Myocyte (in vitro differentiated cells): ENCODE data around the gene GALNT12. TPM values are rescaled to one million over a fixed set of nuclear protein-coding genes. Genes with fewer than 3 reads are reported as not detected.

ENCODE experiments used
- DNase-seq: peaks from one replicate; pipeline ENCODE4 v3.0.0-alpha.2; 2012; ENCODE audit warnings: low read depth
- total RNA-seq: library from RNA; depleted of rRNA; stranded (reverse); fragments of >200 nt; gene quantifications from 2 replicates; pipeline ENCODE4 v1.2.3, GENCODE V29; 2014

Gene GALNT12
- total RNA-seq, 1 donor from 2014 or later, result 0.32 TPM

GRCh38 chr9:98855592-98855991, 48.1 kb downstream of the GALNT12 start:
- DNase-seq, result no peak

- no peak for DNase-seq
Observed at GRCh38 chr9:98856982-98857381, 49.5 kb downstream of the GALNT12 start.

- DNase-seq, result no peak
Observed at GRCh38 chr9:98859941-98860340, 52.5 kb downstream of the GALNT12 start.

- peak; percentile 99 for DNase-seq
Observed at GRCh38 chr9:98860871-98861293, 53.4 kb downstream of the GALNT12 start.

- DNase-seq, result peak; percentile 80
Observed at GRCh38 chr9:98861781-98862504, 54.5 kb downstream of the GALNT12 start.

DNA sequence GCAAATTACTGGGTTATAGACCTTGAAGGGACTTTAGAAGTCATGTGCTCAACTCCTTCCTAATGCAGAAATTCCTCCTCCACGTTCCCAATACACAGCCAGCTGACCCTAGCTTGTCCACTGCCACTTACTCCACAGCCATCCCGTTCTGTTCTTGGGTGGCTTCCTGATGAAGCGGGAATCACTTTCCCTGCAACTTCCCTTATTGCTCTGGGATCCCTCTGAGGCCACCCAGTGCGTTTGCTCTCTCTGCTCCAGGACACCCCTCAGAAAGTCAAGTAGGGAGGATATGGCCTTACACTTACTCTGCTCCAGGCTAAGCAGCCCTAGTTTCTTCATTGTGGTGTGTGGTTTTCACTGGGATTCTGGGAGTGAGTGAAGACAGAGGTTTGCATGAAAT, 55.5 kb downstream of the GALNT12 start:
- DNase-seq, result no peak

DNA sequence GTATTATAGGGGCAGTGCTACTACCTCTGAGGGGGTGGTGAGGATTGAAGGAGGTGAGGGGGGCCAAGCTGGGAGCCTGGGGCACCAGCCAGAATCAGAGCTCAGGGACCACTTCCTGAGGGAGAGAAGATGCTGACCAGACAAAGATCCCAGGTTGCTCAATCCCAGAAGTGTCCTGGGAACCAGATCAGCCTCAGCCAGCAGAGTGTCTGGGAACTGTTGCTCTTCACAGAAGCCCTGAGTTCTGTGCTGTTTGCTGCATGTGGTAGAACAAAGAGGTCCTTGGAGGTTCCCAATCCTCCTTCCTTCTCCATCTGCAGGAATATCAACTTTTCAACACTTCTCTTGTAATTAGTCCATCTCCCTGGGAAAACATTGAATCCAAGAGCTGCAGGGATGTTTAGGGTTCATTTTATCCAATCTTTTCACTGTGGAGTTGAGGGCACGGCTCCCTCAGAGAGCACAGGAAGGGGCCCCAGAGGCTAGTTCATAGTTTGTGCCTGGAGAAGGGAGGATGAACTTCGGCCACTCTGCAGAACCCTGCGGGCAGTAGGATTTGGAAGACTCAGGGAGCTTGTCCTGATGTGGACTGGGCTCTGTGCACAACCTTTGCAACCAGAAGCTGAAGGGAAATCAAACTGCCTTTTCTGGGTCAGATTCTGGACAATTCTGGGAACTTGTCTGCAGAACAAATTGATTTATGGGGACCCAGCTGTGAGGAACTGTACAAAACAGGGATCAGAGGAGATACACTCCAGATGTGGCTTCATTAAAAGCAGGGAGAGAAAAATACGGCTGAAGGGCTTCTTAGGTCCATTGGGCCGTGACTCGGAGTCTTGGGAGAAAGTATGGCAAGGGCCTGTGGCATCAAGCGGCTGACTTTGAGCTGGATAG, 57.1 kb downstream of the GALNT12 start:
- DNase-seq, result peak; percentile 25

- DNase-seq, result no peak
Observed at GRCh38 chr9:98865284-98865875, 57.9 kb downstream of the GALNT12 start.

- DNase-seq, result no peak
Observed at GRCh38 chr9:98866435-98867102, 59.1 kb downstream of the GALNT12 start.

- no peak for DNase-seq
Observed at GRCh38 chr9:98867103-98867428, 59.6 kb downstream of the GALNT12 start.

DNA sequence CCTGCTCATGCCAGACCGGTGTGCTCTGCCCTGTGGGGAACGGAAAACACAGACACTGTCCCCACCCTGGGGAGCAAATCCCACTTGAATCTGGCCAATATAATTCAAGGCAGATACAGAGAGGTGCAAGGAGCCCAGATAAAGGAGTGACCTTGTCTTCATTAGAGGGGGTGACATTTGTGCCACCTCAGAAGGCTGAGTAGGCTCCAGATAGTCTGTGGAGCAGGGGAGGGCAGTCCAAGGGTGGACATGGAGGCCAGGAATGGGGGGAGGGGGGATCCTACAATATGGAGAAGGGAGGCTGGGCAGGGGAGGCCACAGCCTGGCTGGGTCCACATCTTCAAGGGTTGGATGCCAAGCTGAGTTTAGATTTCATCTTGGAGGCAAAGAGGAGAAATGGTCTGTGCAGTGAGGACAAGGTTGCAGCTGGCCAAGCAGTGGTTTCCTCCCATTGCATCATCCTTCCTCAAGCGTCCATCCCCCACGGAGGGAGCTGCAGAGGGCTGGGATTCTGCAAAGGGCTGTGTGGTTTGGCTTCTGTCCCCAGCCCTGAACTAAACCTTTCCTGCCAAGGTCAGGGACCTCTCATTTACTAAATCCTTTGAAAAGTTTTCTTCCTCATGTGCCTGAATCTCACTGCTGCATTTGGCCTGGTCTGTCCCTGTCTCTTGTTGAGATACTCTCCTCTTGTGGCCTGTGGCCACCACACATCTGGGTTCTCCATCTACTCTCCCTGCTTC, 60.1 kb downstream of the GALNT12 start:
- peak; percentile 95 for DNase-seq

GRCh38 chr9:98869078-98869745, 61.7 kb downstream of the GALNT12 start:
- DNase-seq, result no peak

DNA sequence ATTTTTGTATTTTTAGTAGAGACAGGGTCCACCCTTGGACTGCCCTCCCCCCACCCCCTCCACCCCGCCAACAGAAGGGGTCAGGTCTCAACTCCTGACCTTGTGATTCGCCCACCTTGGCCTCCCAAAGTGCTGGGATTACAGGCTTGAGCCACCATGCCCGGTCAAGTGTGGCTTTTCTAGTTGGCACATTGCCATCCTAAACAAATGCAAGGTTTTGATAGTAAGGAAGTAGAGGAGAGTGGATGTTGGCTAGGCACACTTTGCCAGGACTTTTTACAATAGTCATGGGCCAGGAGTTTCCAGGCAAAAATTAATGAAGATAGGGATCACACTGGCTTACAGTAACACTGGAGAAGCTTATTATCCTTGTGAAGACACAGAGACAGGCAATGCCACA, 62.4 kb downstream of the GALNT12 start:
- no peak for DNase-seq

GRCh38 chr9:98870782-98871557, 63.5 kb downstream of the GALNT12 start:
- DNase-seq, result no peak

DNA sequence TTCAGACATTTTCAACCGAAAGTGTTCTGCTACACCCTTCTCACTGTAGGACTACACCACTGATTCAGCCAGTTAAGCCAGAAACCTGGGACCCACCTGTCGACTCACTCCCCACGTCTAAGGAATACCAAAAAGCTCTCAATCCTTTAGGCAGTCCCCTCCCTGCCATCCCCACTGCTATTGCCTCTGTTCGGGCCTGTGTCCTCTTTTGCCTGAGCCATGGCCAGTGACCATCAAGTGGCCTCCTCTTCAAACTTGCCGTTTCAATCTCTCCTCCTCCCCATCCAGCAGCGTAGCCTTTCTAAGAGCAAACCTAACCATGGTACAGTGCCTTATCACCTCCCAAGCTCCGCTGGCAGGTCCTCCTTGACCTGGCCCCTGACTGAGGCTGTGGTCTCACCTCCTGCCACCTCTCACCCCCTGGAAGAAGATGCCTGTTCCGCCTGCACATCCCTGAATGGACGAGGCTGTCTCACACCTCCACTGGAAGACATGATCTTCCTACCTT, 64.1 kb downstream of the GALNT12 start:
- DNase-seq, result no peak

- no peak for DNase-seq
Observed at GRCh38 chr9:98873526-98873925, 66.1 kb downstream of the GALNT12 start.

DNA sequence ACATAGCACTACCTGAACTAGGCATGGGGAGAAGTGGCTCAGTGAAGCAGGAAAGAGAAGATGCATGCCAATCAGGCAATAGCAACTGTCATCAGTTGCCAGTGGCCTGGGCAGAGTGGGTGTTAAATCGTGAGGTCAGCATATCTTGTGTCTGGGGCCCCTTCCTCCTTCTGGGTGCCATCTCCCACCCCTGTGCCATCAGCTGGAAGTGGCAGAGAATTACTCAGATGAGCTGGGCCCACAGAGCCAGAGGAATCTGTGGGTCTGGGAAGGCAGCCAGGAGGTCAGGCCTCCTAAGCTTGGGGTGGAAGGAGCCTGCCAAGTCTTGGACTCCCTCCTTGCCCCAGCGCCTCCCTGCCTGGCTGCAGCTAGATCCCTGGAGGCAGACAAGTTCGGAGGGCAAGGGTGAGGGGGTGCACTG, 66.5 kb downstream of the GALNT12 start:
- DNase-seq, result peak; percentile 89

DNA sequence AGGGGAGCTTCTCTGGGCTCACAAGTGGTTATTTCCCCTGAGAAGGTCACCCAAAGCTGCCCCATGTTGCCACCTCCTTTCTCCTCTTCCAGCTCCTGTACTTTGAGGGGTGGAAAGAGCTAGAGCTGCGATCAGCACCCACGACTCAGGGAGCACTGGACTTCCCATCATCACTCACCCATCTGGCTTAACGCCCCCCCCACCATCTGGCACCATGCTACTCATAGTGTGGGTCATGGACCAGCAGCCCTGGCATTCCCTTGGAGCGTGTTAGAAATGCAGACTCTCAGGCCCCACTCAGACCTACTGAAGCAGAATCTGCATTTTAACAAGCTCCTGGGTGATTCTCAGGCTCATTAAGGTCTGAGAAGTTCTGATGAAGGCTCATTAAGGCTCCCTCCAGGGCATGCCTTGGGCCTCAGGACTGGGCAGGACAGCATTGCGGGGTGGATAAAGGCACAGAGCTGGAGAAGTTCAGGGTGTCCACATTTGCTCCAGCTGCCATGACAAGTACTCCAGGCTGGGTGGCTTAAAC, 67.3 kb downstream of the GALNT12 start:
- no peak for DNase-seq

DNA sequence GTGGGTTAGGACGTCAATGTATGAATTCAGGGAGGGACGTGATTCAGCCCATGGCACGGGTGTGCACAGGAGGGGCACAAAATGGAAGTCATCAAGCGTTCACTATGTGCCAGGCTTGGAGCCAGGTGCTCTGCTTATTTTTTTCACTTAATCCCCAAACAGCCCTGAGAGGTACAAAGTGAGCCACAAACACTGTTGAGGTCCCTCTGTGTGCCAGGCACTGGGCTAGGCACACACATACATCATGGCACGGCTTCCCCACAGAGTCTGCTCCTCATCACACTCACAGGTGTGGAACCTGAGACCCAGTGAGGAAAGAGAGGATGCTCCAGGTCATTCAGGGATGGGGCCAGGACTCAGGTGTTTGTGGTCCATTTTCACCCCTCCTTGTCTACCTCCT, 68.1 kb downstream of the GALNT12 start:
- no peak for DNase-seq
